T47D (cell line): ENCODE measurements around the gene GRIA2.
"Not testable (repeated sequence)": the region's sequence is repeated elsewhere in the genome, so short reads cannot be mapped to it uniquely, and the experiment has no call there.

ENCODE experiments used
- DNase-seq, 2 experiments: peaks; one replicate each; pipeline versions ENCODE4 v3.0.0 to v3.0.0-alpha.2; 2011 to 2012; ENCODE audit warnings: low read depth in 1 of 2, low spot score in 1 of 2
- JUND ChIP-seq: IDR thresholded peaks from 2 replicates; pipeline ENCODE4 v1.6.1; 2012; ENCODE audit warnings: low read depth
- in situ Hi-C: cut with HindIII; loops from 2 replicates; pipeline ENCODE4 v1.10.0; 2016; ENCODE audit warnings: low sequenced_read_pairs, low pct_unique_long_range_greater_than_20kb

Gene GRIA2

GRCh38 chr4:157223456-157223855 lies 2.9 kb downstream of the GRIA2 start:
- DNase-seq, result no peak
- in situ Hi-C loops, result no loop called here
- no peak for TF ChIP-seq JUND

- DNase-seq, result no peak
- TF ChIP-seq JUND, result no peak
- in situ Hi-C loops, result no loop called here
These were observed 4.6 kb downstream of the GRIA2 start for GRCh38 chr4:157225096-157225495.

DNA sequence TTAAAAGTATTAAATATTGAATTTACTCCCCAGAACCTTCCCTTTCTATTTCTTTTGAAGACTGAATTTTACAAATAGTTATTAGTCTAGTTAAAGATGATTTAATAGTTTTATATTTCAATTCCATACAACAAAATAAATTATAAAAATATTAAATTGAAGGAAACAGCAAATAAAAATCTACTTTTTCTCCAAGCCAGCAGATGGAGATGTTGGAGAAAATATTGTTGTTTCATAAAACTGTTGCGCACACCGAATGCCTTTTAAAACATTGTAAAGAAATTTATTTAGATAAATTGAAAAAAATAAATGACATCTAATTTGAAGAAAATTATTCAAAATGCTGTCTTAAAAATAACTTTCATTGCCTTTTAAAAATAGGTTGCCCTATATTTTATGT lies 5.5 kb downstream of the GRIA2 start:
- no peak for DNase-seq
- in situ Hi-C loops, result no loop called here
- TF ChIP-seq JUND, result no peak

DNA sequence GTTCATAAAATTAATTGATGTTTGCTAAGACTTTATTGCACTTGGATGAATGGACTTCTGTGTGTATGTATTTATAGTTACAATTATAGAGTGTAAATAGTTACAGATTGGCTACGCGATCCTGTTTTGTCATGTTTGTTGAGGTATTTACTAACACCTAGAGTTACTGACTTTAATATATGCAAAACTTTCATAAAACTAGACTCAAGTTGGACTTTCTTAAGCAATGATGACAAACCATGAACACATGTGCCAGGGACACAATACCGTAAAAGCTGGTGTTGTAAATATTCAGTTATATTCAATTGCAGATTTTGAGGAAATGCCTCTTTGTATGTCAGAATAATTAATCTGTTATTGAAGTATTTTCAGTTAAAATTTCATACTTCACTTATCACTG lies 6.1 kb downstream of the GRIA2 start:
- in situ Hi-C loops, result no loop called here
- no peak for DNase-seq
- no peak for TF ChIP-seq JUND

- in situ Hi-C loops, result no loop called here
- TF ChIP-seq JUND, result no peak
- DNase-seq, result no peak
These were observed 11.0 kb downstream of the GRIA2 start for GRCh38 chr4:157231525-157231924.

DNA sequence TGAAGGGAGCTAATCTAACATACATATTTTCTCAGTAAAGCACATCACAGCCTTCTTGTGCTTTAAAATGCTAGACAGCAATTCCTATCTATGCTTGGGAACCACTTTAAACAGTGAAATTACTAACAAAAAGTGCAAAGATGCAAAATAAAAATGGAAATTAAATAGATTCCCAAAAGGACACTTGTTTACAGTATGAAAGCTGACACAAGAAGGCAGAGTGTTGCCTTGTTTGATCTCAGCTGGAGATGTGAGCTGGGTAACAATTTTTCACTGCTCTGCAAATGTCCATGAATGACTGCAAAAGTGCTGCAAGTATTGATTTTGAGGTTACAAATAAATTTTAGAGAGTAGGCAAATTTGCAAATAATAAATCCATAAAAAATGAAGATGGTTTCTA lies 22.3 kb downstream of the GRIA2 start:
- in situ Hi-C loops, result no loop called here

DNA sequence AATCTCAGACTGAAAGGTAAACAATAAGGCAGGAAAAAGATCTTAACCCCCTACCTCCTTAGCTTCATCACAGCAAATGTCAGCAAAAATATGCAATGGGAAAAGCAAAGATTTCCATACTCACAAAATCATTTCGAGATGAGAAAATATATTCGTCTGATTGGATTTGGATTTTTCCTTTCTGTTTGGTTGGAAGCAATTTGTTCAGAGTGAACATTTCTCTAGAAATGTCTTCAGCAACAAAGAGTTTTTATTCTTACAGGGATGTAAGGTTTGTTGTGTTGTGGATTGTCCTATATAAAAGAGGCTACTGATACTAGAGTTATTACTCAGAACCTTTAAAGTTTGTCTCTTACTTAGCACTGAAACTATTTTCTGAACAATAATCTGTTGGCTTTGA lies 23.8 kb downstream of the GRIA2 start:
- in situ Hi-C loops, result no loop called here
- TF ChIP-seq JUND, result no peak
- no peak for DNase-seq

More for the DNA sequence above, 22.3 kb downstream of the GRIA2 start:
- no peak for DNase-seq
- TF ChIP-seq JUND, result no peak

- TF ChIP-seq JUND, result no peak
- DNase-seq, result no peak
- in situ Hi-C loops, result no loop called here
These were observed 24.8 kb downstream of the GRIA2 start for GRCh38 chr4:157245351-157245750.

DNA sequence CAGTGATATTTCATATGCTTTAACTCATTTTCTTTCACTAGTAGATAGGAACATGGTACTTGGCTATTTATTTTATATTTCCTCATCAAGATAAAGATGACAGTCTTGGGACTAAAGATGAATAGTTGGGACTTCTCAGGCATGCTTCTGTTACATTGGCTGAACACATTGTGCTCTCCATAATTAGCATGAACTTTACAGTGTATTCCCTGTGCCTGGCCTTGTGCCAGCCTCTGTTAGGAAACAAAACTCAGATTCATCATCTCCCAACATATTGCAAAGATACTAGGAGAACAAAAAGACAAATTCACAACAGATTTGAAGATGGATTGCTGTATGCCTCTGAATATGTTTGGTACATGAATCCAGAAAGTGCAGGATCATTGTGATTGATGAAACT lies 26.4 kb downstream of the GRIA2 start:
- in situ Hi-C loops, result no loop called here
- TF ChIP-seq JUND, result no peak
- no peak for DNase-seq

DNA sequence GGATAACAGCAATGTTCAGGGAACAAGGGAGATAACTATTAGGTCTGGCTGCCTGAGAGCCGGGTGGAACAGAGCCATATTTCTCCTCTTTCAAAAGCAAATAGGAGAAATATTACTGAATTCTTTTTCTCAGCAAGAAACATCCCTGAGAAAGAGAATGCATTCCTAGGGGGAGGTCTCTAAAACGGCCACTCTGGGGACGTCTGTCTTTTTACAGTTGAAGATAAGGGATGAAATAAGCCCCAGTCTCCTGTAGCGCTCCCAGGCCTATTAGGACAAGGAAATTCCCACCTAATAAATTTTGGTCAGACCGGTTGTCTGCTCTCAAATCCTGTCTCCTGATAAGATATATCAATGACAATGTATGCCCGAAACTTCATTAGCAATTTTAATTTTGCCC lies 37.6 kb downstream of the GRIA2 start:
- in situ Hi-C loops, result not testable (repeated sequence)
- peak in 1 of 2 experiments; percentile 4 for DNase-seq

GRCh38 chr4:157265281-157265680 lies 44.8 kb downstream of the GRIA2 start:
- no peak for TF ChIP-seq JUND
- in situ Hi-C loops, result no loop called here
- DNase-seq, result peak in 1 of 2 experiments; percentile 55

DNA sequence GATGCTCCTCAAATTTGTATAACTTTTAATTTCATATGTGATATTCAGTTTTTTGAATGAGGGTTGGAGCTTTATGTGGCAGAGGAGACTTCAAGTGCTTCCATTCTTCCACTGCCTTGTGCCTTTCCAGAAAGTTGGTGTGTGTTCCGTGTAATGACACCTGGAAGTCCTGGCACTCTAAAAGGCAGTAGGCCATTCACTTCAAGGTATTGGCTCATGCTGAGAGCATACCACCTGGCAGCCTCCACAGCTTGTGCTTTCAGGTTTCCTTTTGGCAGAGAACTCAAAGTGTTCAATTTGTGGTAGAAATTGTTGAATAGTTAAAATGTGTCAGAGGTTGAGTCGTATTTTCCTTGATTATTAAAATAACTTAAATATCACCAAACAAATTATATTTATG lies 49.6 kb downstream of the GRIA2 start:
- no peak for TF ChIP-seq JUND
- in situ Hi-C loops, result no loop called here
- no peak for DNase-seq

DNA sequence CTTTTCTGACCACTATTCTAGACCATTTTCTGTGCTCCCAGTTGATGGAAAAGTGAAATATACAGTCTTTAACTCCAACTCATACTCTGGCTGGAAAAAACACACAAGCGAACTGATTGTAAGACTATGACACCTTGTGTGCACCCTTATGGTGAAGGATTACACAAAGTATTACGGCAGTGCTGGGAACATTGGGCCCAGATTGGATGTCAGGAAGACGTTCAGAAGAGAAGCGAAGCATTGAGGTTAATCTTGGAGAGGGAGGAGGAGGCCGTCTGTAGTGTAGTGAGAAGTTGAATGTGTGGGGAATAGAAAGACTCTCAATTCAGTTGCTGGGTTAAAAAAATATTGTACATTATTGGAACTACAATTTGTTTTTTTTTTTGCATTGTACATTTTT lies 50.0 kb downstream of the GRIA2 start:
- in situ Hi-C loops, result no loop called here
- no peak for DNase-seq
- no peak for TF ChIP-seq JUND

- no peak for TF ChIP-seq JUND
- in situ Hi-C loops, result no loop called here
- DNase-seq, result peak in 1 of 2 experiments; percentile 41
These were observed 50.8 kb downstream of the GRIA2 start for GRCh38 chr4:157271166-157271869.
